Ascending aorta (tissue), 2 donors: ENCODE results near the gene MAJIN. TPM values are rescaled to one million over a fixed set of nuclear protein-coding genes. Genes with fewer than 3 reads are reported as not detected.

Experiments used
- DNase-seq, 2 donors: peaks; one replicate each; pipeline ENCODE4 v3.0.0-alpha.2; 2019; ENCODE audit warnings: low spot score in 2 of 2
- H3K27ac ChIP-seq, 2 donors: fragments of 200-600 bp; sonication (generic); one replicate each; pipeline ENCODE4 v1.5.1; 2016 to 2017; ENCODE audit warnings: mild to moderate bottlenecking in 1 of 2
- H3K27me3 ChIP-seq: fragments of 200-600 bp; sonication (generic); one replicate; pipeline ENCODE4 v1.5.1; 2017
- H3K36me3 ChIP-seq, 2 donors: fragments of 200-600 bp; sonication (generic); one replicate each; pipeline ENCODE4 v1.5.1; 2016
- H3K4me1 ChIP-seq, 2 donors: fragments of 200-600 bp; sonication (generic); one replicate each; pipeline ENCODE4 v1.5.1; 2016 to 2017; ENCODE audit warnings: mild to moderate bottlenecking in 1 of 2
- H3K4me3 ChIP-seq, 2 donors: fragments of 200-600 bp; sonication (generic); one replicate each; pipeline ENCODE4 v1.5.1; 2016 to 2017; ENCODE audit warnings: mild to moderate bottlenecking in 1 of 2
- H3K9me3 ChIP-seq, 2 donors: fragments of 200-600 bp; sonication (generic); one replicate each; pipeline ENCODE4 v1.5.1; 2016
- intact Hi-C: fragments of 100-400 bp; cut with DNase I; formaldehyde crosslinking; loops from one replicate; pipeline ENCODE4 v1.15.1; 2023
- total RNA-seq: library from RNA; depleted of rRNA; stranded (reverse); fragments of >200 nt; gene quantifications from one replicate; pipeline ENCODE4 v1.1.0, GENCODE V29; 2016
- TF ChIP-seq, protein P1 (sequence below), 3 experiments: fragments of 200-600 bp in 2 of 3; fragments of 450-650 bp in 1 of 3; sonication (generic) in 2 of 3; IDR thresholded peaks; one replicate each; pipeline ENCODE4 v1.5.1; 2016 to 2019; ENCODE audit warnings: antibody characterized with exemption in 3 of 3, mild to moderate bottlenecking in 1 of 3, moderate library complexity in 1 of 3

Gene MAJIN
- total RNA-seq, 1 donor from 2014 or later = not detected

DNA sequence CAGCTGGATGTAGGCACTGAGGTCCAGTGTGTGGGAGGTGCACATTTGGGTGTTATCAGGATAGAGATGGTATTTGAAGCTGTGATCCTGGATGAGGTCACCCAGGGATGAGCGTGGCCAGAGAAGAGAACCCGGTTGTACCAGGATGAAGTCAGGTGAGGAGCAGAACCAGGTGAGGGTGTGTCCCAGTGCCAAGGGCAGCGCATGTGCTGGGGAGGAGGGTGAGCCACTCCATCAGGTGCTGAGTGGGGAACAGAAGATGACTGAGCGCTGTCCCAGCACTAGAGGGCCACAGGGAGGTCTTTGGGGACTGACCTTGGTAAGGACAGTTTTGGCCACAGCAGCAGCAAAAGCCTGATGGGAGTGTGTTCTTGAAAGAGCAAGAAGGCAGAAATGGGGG, 44.8 kb upstream of the MAJIN start:
- intact Hi-C loops = no loop called here
- no peaks in the 10 kb centered on the region for H3K9me3 ChIP-seq
- peaks cover 3 to 17% of the 10 kb centered on the region in 2 donors for H3K4me1 ChIP-seq
- H3K4me3 ChIP-seq = no peak overlapping the region
- TF ChIP-seq, protein P1, sequence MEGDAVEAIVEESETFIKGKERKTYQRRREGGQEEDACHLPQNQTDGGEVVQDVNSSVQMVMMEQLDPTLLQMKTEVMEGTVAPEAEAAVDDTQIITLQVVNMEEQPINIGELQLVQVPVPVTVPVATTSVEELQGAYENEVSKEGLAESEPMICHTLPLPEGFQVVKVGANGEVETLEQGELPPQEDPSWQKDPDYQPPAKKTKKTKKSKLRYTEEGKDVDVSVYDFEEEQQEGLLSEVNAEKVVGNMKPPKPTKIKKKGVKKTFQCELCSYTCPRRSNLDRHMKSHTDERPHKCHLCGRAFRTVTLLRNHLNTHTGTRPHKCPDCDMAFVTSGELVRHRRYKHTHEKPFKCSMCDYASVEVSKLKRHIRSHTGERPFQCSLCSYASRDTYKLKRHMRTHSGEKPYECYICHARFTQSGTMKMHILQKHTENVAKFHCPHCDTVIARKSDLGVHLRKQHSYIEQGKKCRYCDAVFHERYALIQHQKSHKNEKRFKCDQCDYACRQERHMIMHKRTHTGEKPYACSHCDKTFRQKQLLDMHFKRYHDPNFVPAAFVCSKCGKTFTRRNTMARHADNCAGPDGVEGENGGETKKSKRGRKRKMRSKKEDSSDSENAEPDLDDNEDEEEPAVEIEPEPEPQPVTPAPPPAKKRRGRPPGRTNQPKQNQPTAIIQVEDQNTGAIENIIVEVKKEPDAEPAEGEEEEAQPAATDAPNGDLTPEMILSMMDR (IDR thresholded peaks at IDR 0.05) = no peak
- H3K27me3 ChIP-seq = no peaks in the 10 kb centered on the region
- DNase-seq = no peak
- H3K36me3 ChIP-seq = peaks cover 12 to 30% of the 10 kb centered on the region in 2 donors
- no peak overlapping the region for H3K27ac ChIP-seq

DNA sequence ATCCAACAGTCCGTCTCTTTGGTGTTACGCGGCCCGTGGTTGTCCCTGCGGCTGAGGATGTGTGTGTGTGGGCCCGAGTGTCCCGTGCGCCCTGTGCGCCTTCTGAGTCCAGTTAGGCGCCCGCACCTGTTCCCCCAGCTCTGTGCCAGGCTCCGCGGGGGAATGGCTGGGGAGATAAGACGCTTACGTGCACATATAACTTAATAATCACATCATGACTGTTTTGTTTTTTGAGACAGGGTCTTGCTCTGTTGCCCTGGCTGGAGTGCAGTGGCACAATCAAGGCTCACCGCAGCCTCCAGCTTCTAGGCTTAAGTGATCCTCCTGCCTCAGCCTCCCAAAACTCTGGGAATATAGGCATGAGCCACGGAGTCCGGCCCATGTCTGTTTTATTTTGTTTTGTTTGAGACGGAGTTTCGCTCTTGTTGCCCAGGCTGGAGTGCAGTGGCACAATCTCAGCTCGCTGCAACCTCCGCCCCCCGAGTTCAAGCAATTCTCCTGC, 42.9 kb upstream of the MAJIN start:
- Histone ChIP-seq H3K4me1 (peaks cover 3 to 17% of the 10 kb centered on the region in 2 donors), H3K36me3 (peaks cover 10 to 12% of the 10 kb centered on the region in 2 donors), H3K4me3 (peak overlapping the region; percentile 81 to 91), H3K27me3 (no peaks in the 10 kb centered on the region), H3K9me3 (no peaks in the 10 kb centered on the region), H3K27ac (peak overlapping the region; percentile 99)
- intact Hi-C loops = loop anchor here (1.0 to 5.0 kb wide), 6 partner anchors 13 to 167 kb away; partner anchors contain the start of genes FAU, MRPL49, PPP2R5B and SAC3D1
- DNase-seq = peak in 1 of 2 donors; percentile 69
- TF ChIP-seq, protein P1 (IDR thresholded peaks at IDR 0.05) = no peak

DNA sequence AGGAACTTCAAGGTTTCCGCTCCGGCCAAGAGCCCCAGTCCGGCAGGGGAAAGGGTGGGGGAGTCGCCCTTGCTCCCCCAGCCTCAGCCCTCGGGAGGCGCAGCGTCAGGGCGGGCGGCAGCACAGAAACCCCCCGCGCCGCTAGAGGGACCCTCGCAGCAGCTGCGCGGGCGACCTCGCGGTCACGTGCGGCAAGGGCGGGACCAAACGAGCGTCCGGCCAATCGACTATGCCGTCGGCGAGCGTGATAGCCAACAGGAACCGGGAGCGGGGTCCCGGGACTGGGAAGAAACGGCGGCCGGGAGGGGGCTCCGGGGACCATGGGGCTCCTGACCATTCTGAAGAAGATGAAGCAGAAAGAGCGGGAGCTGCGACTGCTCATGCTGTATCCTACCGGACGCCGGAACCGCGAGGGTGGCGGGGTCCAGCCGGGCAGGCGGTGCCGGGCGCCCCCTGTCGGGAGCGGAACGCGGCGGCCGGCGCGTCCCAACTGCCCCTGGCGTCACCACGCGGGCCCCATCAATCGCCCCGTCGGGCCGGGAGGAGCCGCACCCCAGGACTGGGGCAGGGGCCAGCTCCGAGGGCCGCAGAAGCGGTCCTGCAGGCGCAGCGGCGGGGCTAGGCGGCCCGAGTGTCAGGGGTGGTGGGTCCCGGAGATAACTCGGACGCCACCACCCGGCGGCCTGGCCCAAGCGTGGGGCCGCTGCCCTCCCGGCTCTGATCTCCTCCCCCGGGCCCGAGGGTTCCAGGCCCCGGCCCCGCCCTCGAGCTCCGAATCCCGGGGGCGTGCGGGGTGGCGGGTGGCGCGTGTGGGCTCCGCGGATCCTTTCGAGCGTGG, 42.2 kb upstream of the MAJIN start, which contains the start of gene ARL2:
Gene ARL2 (plus strand): TSS at position 273 of the 838 bp plus-strand sequence. CDS start 48 bp downstream, at position 321.
- TF ChIP-seq, protein P1 (IDR thresholded peaks at IDR 0.05) = peak; percentile 39 to 93 (median 74)
- Histone ChIP-seq H3K4me3 (peak within 1 kb of the TSS; percentile 81 to 91), H3K36me3 (peaks cover 7 to 8% of the 10 kb centered on the region in 2 donors), H3K27me3 (no peaks in the 10 kb centered on the region), H3K4me1 (peaks cover 3 to 17% of the 10 kb centered on the region in 2 donors), H3K9me3 (no peaks in the 10 kb centered on the region), H3K27ac (peak within 1 kb of the TSS; percentile 99)
- intact Hi-C loops = loop anchor here (1.0 to 5.0 kb wide), 9 partner anchors 13 to 167 kb away; partner anchors contain the start of genes ATG2A, CDCA5, FAU and MRPL49
- DNase-seq = peak; percentile 59 to 95

DNA sequence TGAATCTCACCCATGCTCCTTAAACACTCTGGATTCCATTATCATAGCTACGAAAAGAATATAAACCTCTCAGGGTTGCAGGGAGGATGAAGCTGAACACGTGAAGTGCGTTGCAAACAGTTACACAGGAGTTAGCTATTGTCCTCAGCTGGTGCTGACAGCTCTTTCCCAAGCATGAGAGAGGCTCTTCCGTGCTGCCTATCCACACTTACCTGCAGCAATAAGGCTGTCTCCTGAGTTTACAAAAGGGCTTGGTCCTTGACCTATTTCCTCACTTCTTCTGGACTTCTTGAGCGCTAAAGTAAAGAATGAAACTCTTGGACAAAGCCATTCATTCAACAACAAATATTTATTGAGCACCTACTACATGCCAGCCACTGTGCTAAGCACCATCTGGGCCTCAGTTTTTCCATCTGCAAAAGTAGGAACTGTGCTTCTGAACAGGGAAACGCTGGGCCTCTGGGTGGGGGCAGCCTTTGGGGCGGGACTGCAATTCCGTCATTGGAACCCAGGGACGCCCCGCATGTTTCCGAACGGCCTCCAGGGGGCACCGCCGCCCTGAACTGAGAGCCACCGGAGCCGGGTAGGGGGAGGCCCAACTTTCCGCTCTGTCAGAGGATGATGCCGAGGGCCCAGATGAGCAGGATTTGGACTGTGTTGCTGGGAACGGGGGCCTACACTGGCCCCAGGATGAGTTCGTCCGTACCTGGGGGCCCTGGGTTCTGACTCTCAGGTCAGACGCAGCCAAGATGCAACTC, 41.4 kb upstream of the MAJIN start:
- Histone ChIP-seq H3K4me1 (peaks cover 3 to 17% of the 10 kb centered on the region in 2 donors), H3K27me3 (no peaks in the 10 kb centered on the region), H3K4me3 (peak overlapping the region; percentile 81 to 91), H3K27ac (peak overlapping the region; percentile 99), H3K36me3 (peaks cover 0 to 2% of the 10 kb centered on the region in 2 donors), H3K9me3 (no peaks in the 10 kb centered on the region)
- peak; percentile 70 to 96 for DNase-seq
- TF ChIP-seq, protein P1 (IDR thresholded peaks at IDR 0.05) = peak; percentile 72 to 80 (median 80)
- intact Hi-C loops = loop anchor here (1.0 to 5.0 kb wide), 5 partner anchors 71 to 166 kb away; partner anchors contain the start of genes ATG2A, CDCA5, VPS51 and ZFPL1

DNA sequence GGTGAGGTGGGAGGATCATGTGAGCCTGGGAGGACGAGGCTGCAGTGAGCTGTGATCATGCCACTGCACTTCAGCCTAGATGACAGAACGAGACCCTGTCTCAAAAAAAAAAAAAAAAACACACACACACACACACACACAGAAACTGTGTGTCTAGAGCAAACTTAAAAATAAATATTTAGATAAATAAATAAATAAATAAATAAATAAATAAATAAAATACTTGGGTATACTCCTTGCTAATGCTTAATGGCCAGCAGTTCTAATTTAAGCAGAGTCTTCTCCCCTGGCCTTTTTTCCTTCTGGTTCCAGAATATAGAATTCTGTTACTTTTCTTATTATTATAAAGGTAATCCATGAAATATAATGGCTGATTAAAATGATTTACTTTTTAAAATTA, 37.0 kb upstream of the MAJIN start:
- TF ChIP-seq, protein P1 (IDR thresholded peaks at IDR 0.05) = no peak
- no peaks in the 10 kb centered on the region for H3K36me3 ChIP-seq
- intact Hi-C loops = no loop called here
- DNase-seq = no peak
- H3K4me3 ChIP-seq = no peak overlapping the region
- no peaks in the 10 kb centered on the region for H3K27me3 ChIP-seq
- H3K4me1 ChIP-seq = peaks cover 3% of the 10 kb centered on the region in 2 donors
- H3K9me3 ChIP-seq = no peaks in the 10 kb centered on the region
- H3K27ac ChIP-seq = no peak overlapping the region
